Measurements from ENCODE around the gene LTBP4. TPM values are rescaled to one million over a fixed set of nuclear protein-coding genes. Genes with fewer than 3 reads are reported as not detected.

LTBP4 gene
- polyA plus RNA-seq, 1 of the 3 experiments (the other 2 are of a cell fraction) = 24.8 TPM

GRCh38 chr19:40583283-40583682 is 17.9 kb upstream of the LTBP4 start:
- Histone ChIP-seq H3K36me3 (replicated peaks in 1 of 2; ENCODE audit: control insufficient read depth in 1 of 2, insufficient read depth in 2 of 2, low read length in 1 of 2) (peaks cover 5 to 31% of the 10 kb centered on the region in 2 experiments), H3K79me2 (ENCODE audit: insufficient read depth) (no peaks in the 10 kb centered on the region), H3K9me2 (no peaks in the 10 kb centered on the region), H2AFZ (ENCODE audit: low read depth) (no peak overlapping the region), H3K9me3 (no peaks in the 10 kb centered on the region), H3K4me1 (ENCODE audit: control insufficient read depth in 1 of 2, insufficient read depth in 2 of 2, low read depth in 1 of 2, low read length in 1 of 2) (peaks cover under 1 to 2% of the 10 kb centered on the region in 2 experiments; a peak in 2 of 4 replicates), H3K27me3 (ENCODE audit: insufficient read depth) (no peaks in the 10 kb centered on the region), H3F3A (replicated peaks; ENCODE audit: insufficient read depth) (peaks cover 6% of the 10 kb centered on the region), H3K4me3 (ENCODE audit: low read depth in 2 of 2, low read length in 1 of 2) (no peak overlapping the region), H3K9ac (no peak overlapping the region), H3K4me2 (no peak overlapping the region), H4K20me1 (ENCODE audit: insufficient read depth) (no peaks in the 10 kb centered on the region), H3K27ac (ENCODE audit: low read depth in 2 of 2, low read length in 1 of 2) (no peak overlapping the region)
- 89% methylated on average over 8 of the region's 14 CpGs for WGBS (ENCODE audit: low lambda C conversion rate)
- no peak for TF ChIP-seq RXRA (IDR thresholded peaks at IDR 0.05; ENCODE audit: borderline replicate concordance, low read depth)
- no peak for TF ChIP-seq REST (IDR thresholded peaks at IDR 0.05; ENCODE audit: low read depth, low read length)
- TF ChIP-seq TCF12 (IDR thresholded peaks at IDR 0.05) = no peak
- no peak for TF ChIP-seq SIN3A (IDR thresholded peaks at IDR 0.05; ENCODE audit: borderline replicate concordance, low read depth, low read length)
- TF ChIP-seq TEAD4 (IDR thresholded peaks at IDR 0.05; ENCODE audit: borderline replicate concordance, insufficient read depth) = no peak
- TF ChIP-seq CHD2 (IDR thresholded peaks at IDR 0.05; ENCODE audit: low read length, partially characterized antibody) = no peak
- TF ChIP-seq RCOR1 (IDR thresholded peaks at IDR 0.05; ENCODE audit: low read length) = no peak
- no peak for TF ChIP-seq TAF1 (IDR thresholded peaks at IDR 0.05; ENCODE audit: borderline replicate concordance, low read depth, low read length)
- TF ChIP-seq GATA2 (CRISPR knock-in tag; IDR thresholded peaks at IDR 0.05) = no peak
- TF ChIP-seq JUND (IDR thresholded peaks at IDR 0.05) = no peak
- TF ChIP-seq RAD21 (IDR thresholded peaks at IDR 0.05; ENCODE audit: low read length) = no peak
- no peak for TF ChIP-seq FOXM1 (IDR thresholded peaks at IDR 0.05; ENCODE audit: low read depth)
- TF ChIP-seq GABPA (IDR thresholded peaks at IDR 0.05; ENCODE audit: low read depth) = no peak
- TF ChIP-seq SMC3 (IDR thresholded peaks at IDR 0.05; ENCODE audit: low read depth, low read length) = no peak
- no peak for TF ChIP-seq NFIC (IDR thresholded peaks at IDR 0.05; ENCODE audit: borderline replicate concordance)
- TF ChIP-seq EP300 (IDR thresholded peaks at IDR 0.05; ENCODE audit: borderline replicate concordance in 1 of 2, low read depth in 1 of 2, low read length in 1 of 2) = no peak
- no peak for TF ChIP-seq CTCF (IDR thresholded peaks at IDR 0.05)
- ChIA-PET POLR2A (no interaction called here), CTCF (interaction anchor here (1.7 kb wide), 1 partner anchor 11 kb away, joined by 5 read pairs; no protein-coding TSS in a partner anchor)
- no peak for DNase-seq
